ENCODE measurements around the gene ENTREP1.

- TF ChIP-seq CTCF (IDR thresholded peaks at IDR 0.05; ENCODE audit: low read length) (no peak), EZH2 (IDR thresholded peaks at IDR 0.05; ENCODE audit: borderline replicate concordance, low read length) (no peak)
Measured at GRCh38 chr9:69379270-69379982, 54.4 kb downstream of the ENTREP1 start.
